ENCODE data around the gene INSIG1. TPM values are rescaled to one million over a fixed set of nuclear protein-coding genes. Genes with fewer than 3 reads are reported as not detected.

The INSIG1 gene
- total and polyA plus RNA-seq, 2 donors (not counting 3 experiments of a cell fraction or from before 2014, with no cell fraction given) = 79.3 to 102 TPM

- no peaks in the 10 kb centered on the region for H3K4me1 ChIP-seq (ENCODE audit: control insufficient read depth, extremely low read depth, insufficient read depth, low read length)
- no peaks in the 10 kb centered on the region for H3K9me1 ChIP-seq (replicated peaks; ENCODE audit: control insufficient read depth, extremely low read depth, insufficient read depth, low read length)
- TF ChIP-seq JUN (IDR thresholded peaks at IDR 0.05; ENCODE audit: borderline replicate concordance, insufficient read depth, insufficient read length, low read depth) = no peak
- TF ChIP-seq GATA2 (IDR thresholded peaks at IDR 0.05; ENCODE audit: insufficient read depth, insufficient read length, low read depth, low read length) = no peak
- no peak for TF ChIP-seq MAX (IDR thresholded peaks at IDR 0.05; ENCODE audit: insufficient read depth, insufficient read length)
- TF ChIP-seq POLR2AphosphoS5 (IDR thresholded peaks at IDR 0.05; ENCODE audit: insufficient read depth, low read depth, low read length) = no peak
- no peak for TF ChIP-seq EZH2 (IDR thresholded peaks at IDR 0.05; ENCODE audit: borderline replicate concordance, low read depth, low read length, severe bottlenecking)
- TF ChIP-seq CTCF (IDR thresholded peaks at IDR 0.05; ENCODE audit: extremely low read depth in 1 of 2, insufficient read depth in 1 of 2, low read depth in 1 of 2, low read length in 2 of 2) = no peak
- TF ChIP-seq MYC (IDR thresholded peaks at IDR 0.05; ENCODE audit: low read depth, low read length) = no peak
- TF ChIP-seq POLR2A (IDR thresholded peaks at IDR 0.05; ENCODE audit: low read depth, low read length) = no peak
- no peak for TF ChIP-seq FOS (IDR thresholded peaks at IDR 0.05; ENCODE audit: borderline replicate concordance, insufficient read depth, low read length)
- DNase-seq (ENCODE audit: low read depth, low spot score) = no peak
- CTCF ChIA-PET = interaction anchor here (1.3 to 1.4 kb wide), 2 partner anchors 11 to 73 kb away, joined by 3 to 4 read pairs; no protein-coding TSS in a partner anchor
- H2AFZ ChIP-seq (ENCODE audit: low read depth, low read length) = no peak overlapping the region
- no peaks in the 10 kb centered on the region for H3K9me3 ChIP-seq (replicated peaks; ENCODE audit: control insufficient read depth, insufficient read depth, low read length)
- no peaks in the 10 kb centered on the region for H3K27me3 ChIP-seq (ENCODE audit: control insufficient read depth in 2 of 2, insufficient read depth in 2 of 2, low read length in 2 of 2)
- no TSS peak for BruUV-seq (replicated peaks)
- H3K9ac ChIP-seq (replicated peaks; ENCODE audit: extremely low read depth, insufficient read depth, low read length) = no peak overlapping the region
- H3K4me2 ChIP-seq (ENCODE audit: insufficient read depth, low read length) = no peak overlapping the region
- no peak for FAIRE-seq
- intact Hi-C loops (cut with micrococcal nuclease) (loop anchor here (1.0 kb wide), 1 partner anchor 73 kb away; no protein-coding TSS in a partner anchor), dilution Hi-C loops (cut with MboI; ENCODE audit: extremely low pct_ligation_motif_present, low sequenced_read_pairs) (no loop called here)
- no peaks in the 10 kb centered on the region for H3K79me2 ChIP-seq (ENCODE audit: control insufficient read depth, insufficient read depth, low read length)
- H3K4me3 ChIP-seq (replicated peaks in 1 of 3; ENCODE audit: insufficient read depth in 1 of 3, low read depth in 1 of 3, low read length in 3 of 3) = no peak overlapping the region
- H3K27ac ChIP-seq (ENCODE audit: insufficient read depth, low read depth, low read length) = no peak overlapping the region
- POLR2A ChIA-PET = no interaction called here
- no peaks in the 10 kb centered on the region for H4K20me1 ChIP-seq (replicated peaks; ENCODE audit: control insufficient read depth, extremely low read depth, insufficient read depth, low read length)
- H3K36me3 ChIP-seq (ENCODE audit: control insufficient read depth in 2 of 2, extremely low read depth in 1 of 2, insufficient read depth in 2 of 2, low read length in 2 of 2) = no peaks in the 10 kb centered on the region
These were observed 34.6 kb upstream of the INSIG1 start for GRCh38 chr7:155263051-155263450.
